Measurements from ENCODE around the gene APLP2. TPM values are rescaled to one million over a fixed set of nuclear protein-coding genes. Genes with fewer than 3 reads are reported as not detected.
A peak's percentile ranks its signal among the peaks of the same experiment; 100 is the strongest.

The APLP2 gene
- total and polyA plus RNA-seq, 2 of the 13 experiments (the other 11 are each of a cell fraction or from before 2014, with no cell fraction given), result 315 to 594 TPM

DNA sequence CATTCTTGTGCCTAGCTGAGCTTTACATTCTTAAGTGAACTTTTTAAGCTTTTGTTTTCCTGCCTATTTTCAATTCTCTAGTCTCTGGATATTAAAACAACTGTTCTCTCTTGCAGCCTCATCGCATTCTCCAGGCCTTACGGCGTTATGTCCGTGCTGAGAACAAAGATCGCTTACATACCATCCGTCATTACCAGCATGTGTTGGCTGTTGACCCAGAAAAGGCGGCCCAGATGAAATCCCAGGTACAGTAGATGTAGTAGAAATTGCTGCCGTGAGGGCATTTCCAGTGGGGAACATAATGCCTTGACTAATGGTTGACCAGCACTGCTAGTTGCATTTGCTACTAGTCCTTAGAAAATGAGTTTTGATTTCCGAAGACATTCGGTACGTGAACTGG lies 60.2 kb downstream of the APLP2 start (continued):
- TF ChIP-seq FOXC1 (CRISPR knock-in tag; IDR thresholded peaks at IDR 0.05; ENCODE audit: borderline replicate concordance) (no peak), CTCF (CRISPR knock-in tag; IDR thresholded peaks at IDR 0.05) (0 out of 2 replicates have a peak, but pooled peaks have one; percentile 4), U2AF1 (optimal IDR thresholded peaks at IDR 0.05; ENCODE audit: low read depth, low read length) (no peak), ZNF672 (CRISPR knock-in tag; IDR thresholded peaks at IDR 0.05) (no peak), SP5 (CRISPR knock-in tag; IDR thresholded peaks at IDR 0.05; ENCODE audit: borderline replicate concordance, low read depth) (no peak), ZNF251 (CRISPR knock-in tag; IDR thresholded peaks at IDR 0.05) (no peak), ZNF260 (CRISPR knock-in tag; IDR thresholded peaks at IDR 0.05; ENCODE audit: borderline replicate concordance, low read depth) (no peak), ZNF282 (IDR thresholded peaks at IDR 0.05; ENCODE audit: partially characterized antibody) (no peak), BCLAF1 (IDR thresholded peaks at IDR 0.05) (no peak), REL (CRISPR knock-in tag; conservative IDR thresholded peaks at IDR 0.05) (no peak), JUNB (CRISPR knock-in tag; IDR thresholded peaks at IDR 0.05; ENCODE audit: borderline replicate concordance) (no peak), ZNF614 (CRISPR knock-in tag; IDR thresholded peaks at IDR 0.05; ENCODE audit: borderline replicate concordance) (0 out of 2 replicates have a peak, but pooled peaks have one; percentile 40), ZEB1 (IDR thresholded peaks at IDR 0.05; ENCODE audit: insufficient replicate concordance, low read depth) (no peak), CEBPB (IDR thresholded peaks at IDR 0.05; ENCODE audit: borderline replicate concordance, low read depth, low read length) (no peak), CBFB (CRISPR knock-in tag; IDR thresholded peaks at IDR 0.05) (no peak), ZNF878 (CRISPR knock-in tag; IDR thresholded peaks at IDR 0.05) (no peak), CC2D1A (CRISPR knock-in tag; IDR thresholded peaks at IDR 0.05) (no peak), ZNF343 (CRISPR knock-in tag; IDR thresholded peaks at IDR 0.05) (no peak), ZNF773 (CRISPR knock-in tag; IDR thresholded peaks at IDR 0.05; ENCODE audit: borderline replicate concordance) (no peak), RCOR2 (CRISPR knock-in tag; IDR thresholded peaks at IDR 0.05) (no peak), ZNF24 (IDR thresholded peaks at IDR 0.05) (no peak)
- TF ChIP-seq, protein P1, sequence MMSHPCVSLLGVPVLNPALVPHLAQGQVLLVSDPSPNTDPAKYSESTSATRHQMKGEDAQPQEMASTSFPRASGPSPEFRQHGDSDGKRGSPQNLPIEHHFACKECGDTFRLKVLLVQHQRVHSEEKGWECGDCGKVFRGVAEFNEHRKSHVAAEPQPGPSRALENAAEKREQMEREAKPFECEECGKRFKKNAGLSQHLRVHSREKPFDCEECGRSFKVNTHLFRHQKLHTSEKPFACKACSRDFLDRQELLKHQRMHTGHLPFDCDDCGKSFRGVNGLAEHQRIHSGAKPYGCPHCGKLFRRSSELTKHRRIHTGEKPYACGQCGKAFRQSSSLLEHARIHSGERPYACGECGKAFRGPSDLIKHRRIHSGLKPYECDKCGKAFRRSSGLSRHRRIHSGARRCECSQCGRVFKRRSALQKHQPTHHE (CRISPR knock-in tag; IDR thresholded peaks at IDR 0.05; ENCODE audit: borderline replicate concordance), result no peak
- TF ChIP-seq, protein P2, sequence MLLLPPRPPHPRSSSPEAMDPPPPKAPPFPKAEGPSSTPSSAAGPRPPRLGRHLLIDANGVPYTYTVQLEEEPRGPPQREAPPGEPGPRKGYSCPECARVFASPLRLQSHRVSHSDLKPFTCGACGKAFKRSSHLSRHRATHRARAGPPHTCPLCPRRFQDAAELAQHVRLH (CRISPR knock-in tag; IDR thresholded peaks at IDR 0.05; ENCODE audit: borderline replicate concordance, low read depth), result no peak; the same call in 1 of the 2 replicates
- TF ChIP-seq, protein P3, sequence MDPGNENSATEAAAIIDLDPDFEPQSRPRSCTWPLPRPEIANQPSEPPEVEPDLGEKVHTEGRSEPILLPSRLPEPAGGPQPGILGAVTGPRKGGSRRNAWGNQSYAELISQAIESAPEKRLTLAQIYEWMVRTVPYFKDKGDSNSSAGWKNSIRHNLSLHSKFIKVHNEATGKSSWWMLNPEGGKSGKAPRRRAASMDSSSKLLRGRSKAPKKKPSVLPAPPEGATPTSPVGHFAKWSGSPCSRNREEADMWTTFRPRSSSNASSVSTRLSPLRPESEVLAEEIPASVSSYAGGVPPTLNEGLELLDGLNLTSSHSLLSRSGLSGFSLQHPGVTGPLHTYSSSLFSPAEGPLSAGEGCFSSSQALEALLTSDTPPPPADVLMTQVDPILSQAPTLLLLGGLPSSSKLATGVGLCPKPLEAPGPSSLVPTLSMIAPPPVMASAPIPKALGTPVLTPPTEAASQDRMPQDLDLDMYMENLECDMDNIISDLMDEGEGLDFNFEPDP (CRISPR knock-in tag; conservative IDR thresholded peaks at IDR 0.05), result no peak

All from HepG2 (cell line).